ENCODE results near the gene ARHGAP12. TPM values are rescaled to one million over a fixed set of nuclear protein-coding genes. Genes with fewer than 3 reads are reported as not detected.

ARHGAP12 gene, protein sequence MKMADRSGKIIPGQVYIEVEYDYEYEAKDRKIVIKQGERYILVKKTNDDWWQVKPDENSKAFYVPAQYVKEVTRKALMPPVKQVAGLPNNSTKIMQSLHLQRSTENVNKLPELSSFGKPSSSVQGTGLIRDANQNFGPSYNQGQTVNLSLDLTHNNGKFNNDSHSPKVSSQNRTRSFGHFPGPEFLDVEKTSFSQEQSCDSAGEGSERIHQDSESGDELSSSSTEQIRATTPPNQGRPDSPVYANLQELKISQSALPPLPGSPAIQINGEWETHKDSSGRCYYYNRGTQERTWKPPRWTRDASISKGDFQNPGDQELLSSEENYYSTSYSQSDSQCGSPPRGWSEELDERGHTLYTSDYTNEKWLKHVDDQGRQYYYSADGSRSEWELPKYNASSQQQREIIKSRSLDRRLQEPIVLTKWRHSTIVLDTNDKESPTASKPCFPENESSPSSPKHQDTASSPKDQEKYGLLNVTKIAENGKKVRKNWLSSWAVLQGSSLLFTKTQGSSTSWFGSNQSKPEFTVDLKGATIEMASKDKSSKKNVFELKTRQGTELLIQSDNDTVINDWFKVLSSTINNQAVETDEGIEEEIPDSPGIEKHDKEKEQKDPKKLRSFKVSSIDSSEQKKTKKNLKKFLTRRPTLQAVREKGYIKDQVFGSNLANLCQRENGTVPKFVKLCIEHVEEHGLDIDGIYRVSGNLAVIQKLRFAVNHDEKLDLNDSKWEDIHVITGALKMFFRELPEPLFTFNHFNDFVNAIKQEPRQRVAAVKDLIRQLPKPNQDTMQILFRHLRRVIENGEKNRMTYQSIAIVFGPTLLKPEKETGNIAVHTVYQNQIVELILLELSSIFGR
- 10 to 100 TPM; 40.3 to 41.1 TPM for total RNA-seq
- polyA plus RNA-seq (2013, experiment 1 of 2): 16.0 TPM
- 19.8 TPM for polyA plus RNA-seq (2013, experiment 2 of 2)
- total RNA-seq: 9.6 to 105 (median 66.7) reads per million in 172 experiments

DNA sequence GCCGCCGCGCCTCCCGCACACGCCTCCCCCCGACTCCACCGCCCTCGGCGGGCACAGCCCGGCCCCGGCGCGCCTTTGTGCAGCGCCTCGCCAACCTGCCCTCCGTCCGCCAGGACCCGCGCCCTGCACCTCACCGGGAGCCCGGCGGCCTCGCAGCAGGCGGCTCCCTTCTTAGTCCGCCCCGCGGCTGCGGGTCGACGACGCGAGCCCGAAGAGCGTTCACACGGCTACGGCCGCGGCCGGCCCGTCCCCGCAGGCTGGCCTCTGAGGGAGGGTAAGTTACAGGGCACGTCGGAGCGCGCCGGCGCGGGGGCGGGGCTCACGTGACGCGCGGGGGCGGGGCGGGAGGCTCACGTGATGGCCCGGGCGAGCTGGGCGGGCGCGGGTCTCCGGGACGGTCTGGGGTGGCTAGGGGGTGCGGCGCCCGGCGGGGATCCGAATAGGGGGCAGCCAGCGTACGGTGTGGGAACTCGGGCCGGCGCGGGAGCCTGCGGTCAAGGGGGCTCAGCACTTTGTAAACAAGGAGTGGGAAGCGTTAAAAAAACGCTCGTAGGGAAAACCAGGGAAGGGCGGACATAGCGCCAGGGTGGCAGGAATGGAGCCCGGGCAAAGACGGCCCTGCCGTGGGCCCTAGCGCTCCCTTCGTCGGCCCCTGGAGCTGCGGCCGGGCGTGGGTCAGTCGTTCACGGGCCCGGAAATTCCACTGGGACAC, at the start of gene ARHGAP12:
Gene ARHGAP12 (minus strand): TSS at position 283 of the 712 bp plus-strand sequence. CDS start 19,976 bp downstream, outside the sequence.
- peaks cover 23% of the 10 kb centered on the region for H3K4me1 ChIP-seq (ENCODE audit: insufficient read depth, low read length)
- no peaks in the 10 kb centered on the region for H3K27me3 ChIP-seq (ENCODE audit: control insufficient read depth in 1 of 2, insufficient read depth in 2 of 2, low read length in 2 of 2)
- Mint-ChIP-seq H3K9me3 (no peaks in the 10 kb centered on the region), H3K27ac (peak within 1 kb of the TSS; percentile 82), H3K4me3 (peak within 1 kb of the TSS; percentile 97), H3K4me1 (ENCODE audit: low read depth) (peaks cover 53% of the 10 kb centered on the region), H3K27me3 (no peaks in the 10 kb centered on the region), H3K36me3 (ENCODE audit: low read depth) (peaks cover 16% of the 10 kb centered on the region)
- H3K27ac ChIP-seq (ENCODE audit: low read depth in 1 of 2, low read length in 2 of 2): peak within 1 kb of the TSS; percentile 69 to 77
- TF ChIP-seq CTCF (IDR thresholded peaks at IDR 0.05): no peak
- DNase-seq: peak; percentile 70 to 92 (median 82)
- H3K4me3 ChIP-seq (ENCODE audit: low read length): peak within 1 kb of the TSS; percentile 99
- ChIA-PET POLR2A (interaction anchor here (0.7 to 2.6 kb wide), 10 partner anchors 7 to 897 kb away, joined by 3 to 15 read pairs (median 4); partner anchors contain the start of gene ZNF438), CTCF (no interaction called here)
- H3K9me3 ChIP-seq (ENCODE audit: control insufficient read depth in 1 of 2, insufficient read depth in 1 of 2, low read length in 2 of 2): no peaks in the 10 kb centered on the region
- intact Hi-C loops (cut with DNase I, micrococcal nuclease): loop anchor here (2.0 to 10.0 kb wide), 10 partner anchors 46 to 1206 kb away; partner anchors contain the start of genes CCDC7 (in 1 of the 2), EPC1 (in 1 of the 2) and KIF5B (in 1 of the 2)
- peak; percentile 63 for ATAC-seq (ENCODE audit: poor library complexity)
- H3K36me3 ChIP-seq (ENCODE audit: insufficient read depth, low read length): no peaks in the 10 kb centered on the region

- Mint-ChIP-seq H3K4me1 (ENCODE audit: low read depth) (peaks cover 36% of the 10 kb centered on the region), H3K4me3 (no peak overlapping the region), H3K9me3 (no peaks in the 10 kb centered on the region), H3K27ac (no peak overlapping the region), H3K36me3 (ENCODE audit: low read depth) (no peaks in the 10 kb centered on the region), H3K27me3 (no peaks in the 10 kb centered on the region)
- no peaks in the 10 kb centered on the region for H3K27me3 ChIP-seq (ENCODE audit: control insufficient read depth in 1 of 2, insufficient read depth in 2 of 2, low read length in 2 of 2)
- CTCF ChIA-PET: no interaction called here
- no peak for DNase-seq
- no peak for TF ChIP-seq CTCF (IDR thresholded peaks at IDR 0.05)
- no peak overlapping the region for H3K4me3 ChIP-seq (ENCODE audit: low read length)
- no peaks in the 10 kb centered on the region for H3K9me3 ChIP-seq (ENCODE audit: control insufficient read depth in 1 of 2, insufficient read depth in 1 of 2, low read length in 2 of 2)
- ATAC-seq (ENCODE audit: poor library complexity): no peak
- peaks cover 11% of the 10 kb centered on the region for H3K4me1 ChIP-seq (ENCODE audit: insufficient read depth, low read length)
- intact Hi-C loops (cut with DNase I, micrococcal nuclease): no loop called here
- POLR2A ChIA-PET: interaction anchor here (0.5 kb wide), 1 partner anchor 77 kb away, joined by 3 read pairs; no protein-coding TSS in a partner anchor
- H3K27ac ChIP-seq (ENCODE audit: low read depth in 1 of 2, low read length in 2 of 2): no peak overlapping the region
- H3K36me3 ChIP-seq (ENCODE audit: insufficient read depth, low read length): no peaks in the 10 kb centered on the region
Measured at GRCh38 chr10:31978156-31978483, 49.5 kb upstream of the ARHGAP12 start.
